Naive B cell (primary cell): Measurements from ENCODE around the gene DOCK7. TPM values are rescaled to one million over a fixed set of nuclear protein-coding genes. Genes with fewer than 3 reads are reported as not detected.
A peak's percentile ranks its signal among the peaks of the same experiment; 100 is the strongest.

Source experiments
- ATAC-seq, 2 donors: fragments of 150-1000 bp; cut with Tn5 transposase; 2 replicates each; pipeline ENCODE4 v1.10.0; 2021; ENCODE audit warnings: low read depth in 2 of 2, mild to moderate bottlenecking in 2 of 2, moderate library complexity in 2 of 2
- DNase-seq: peaks from one replicate; pipeline ENCODE4 v3.0.0; 2022
- H3K27ac Mint-ChIP-seq, 6 donors: one replicate each; pipeline ENCODE4 v1.8.0; 2020 to 2022; ENCODE audit warnings: mild to moderate bottlenecking in 6 of 6, mixed read lengths in 6 of 6, moderate library complexity in 5 of 6, inconsistent platforms in 2 of 6
- H3K27me3 Mint-ChIP-seq, 3 donors: one replicate each; pipeline ENCODE4 v1.8.0; 2021 to 2022; ENCODE audit warnings: mixed read lengths in 3 of 3, mild to moderate bottlenecking in 1 of 3
- H3K36me3 Mint-ChIP-seq, 2 donors: one replicate each; pipeline ENCODE4 v1.8.0; 2020 to 2022; ENCODE audit warnings: mixed read lengths in 2 of 2, inconsistent platforms in 1 of 2, mild to moderate bottlenecking in 1 of 2
- H3K4me1 Mint-ChIP-seq, 3 donors: one replicate each; pipeline ENCODE4 v1.8.0; 2020 to 2022; ENCODE audit warnings: mixed read lengths in 3 of 3, inconsistent platforms in 1 of 3, mild to moderate bottlenecking in 1 of 3, moderate library complexity in 1 of 3
- H3K4me3 Mint-ChIP-seq, 8 donors: one replicate each; pipeline ENCODE4 v1.8.0; 2020 to 2022; ENCODE audit warnings: mild to moderate bottlenecking in 8 of 8, mixed read lengths in 8 of 8, moderate library complexity in 8 of 8, inconsistent platforms in 2 of 8
- H3K9me3 Mint-ChIP-seq, 7 donors: one replicate each; pipeline ENCODE4 v1.8.0; 2020 to 2022; ENCODE audit warnings: mixed read lengths in 7 of 7, mild to moderate bottlenecking in 5 of 7, inconsistent platforms in 2 of 7, moderate library complexity in 1 of 7
- polyA plus RNA-seq, 6 donors: library from polyadenylated mRNA; unstranded; fragments of 300-500 nt; fragmentation: Illumina TruSeq; gene quantifications; one replicate each; pipeline ENCODE4 v1.2.3, GENCODE V29; 2021; ENCODE audit warnings: low read depth in 6 of 6

DOCK7 gene
- polyA plus RNA-seq, 6 donors from 2014 or later, result 2.8 to 4.4 (median 3.7) TPM

- no peak for DNase-seq
- Mint-ChIP-seq H3K4me3 (no peak overlapping the region), H3K27me3 (no peaks in the 10 kb centered on the region), H3K36me3 (peaks cover 5 to 8% of the 10 kb centered on the region in 2 donors), H3K27ac (peak overlapping the region in 1 of 6 donors; percentile 50), H3K9me3 (no peaks in the 10 kb centered on the region), H3K4me1 (peaks cover 18 to 29% (median 20%) of the 10 kb centered on the region in 3 donors)
- no peak for ATAC-seq
Measured at GRCh38 chr1:62481681-62482080, 206.5 kb downstream of the DOCK7 start.

GRCh38 chr1:62476525-62477219 lies 211.5 kb downstream of the DOCK7 start:
- no peak overlapping the region for H3K27ac Mint-ChIP-seq
- no peak for ATAC-seq
- no peaks in the 10 kb centered on the region for H3K4me1 Mint-ChIP-seq
- H3K36me3 Mint-ChIP-seq, result peaks cover 8 to 16% of the 10 kb centered on the region in 2 donors
- no peaks in the 10 kb centered on the region for H3K27me3 Mint-ChIP-seq
- H3K4me3 Mint-ChIP-seq, result no peak overlapping the region
- DNase-seq, result no peak
- no peaks in the 10 kb centered on the region for H3K9me3 Mint-ChIP-seq

GRCh38 chr1:62467092-62467491 lies 221.1 kb downstream of the DOCK7 start:
- DNase-seq (no peak), ATAC-seq (no peak)
- no peaks in the 10 kb centered on the region for H3K4me1 Mint-ChIP-seq
- H3K9me3 Mint-ChIP-seq, result peaks cover 0 to 12% (median 5%) of the 10 kb centered on the region in 7 donors
- peak overlapping the region in 1 of 6 donors; percentile 6 for H3K27ac Mint-ChIP-seq
- H3K4me3 Mint-ChIP-seq, result no peak overlapping the region
- peaks cover 25% of the 10 kb centered on the region in 2 donors for H3K36me3 Mint-ChIP-seq
- no peaks in the 10 kb centered on the region for H3K27me3 Mint-ChIP-seq

GRCh38 chr1:62462370-62462769 lies 225.8 kb downstream of the DOCK7 start:
- H3K27ac Mint-ChIP-seq, result no peak overlapping the region

GRCh38 chr1:62457955-62458354 lies 230.2 kb downstream of the DOCK7 start:
- Mint-ChIP-seq H3K4me1 (no peaks in the 10 kb centered on the region), H3K9me3 (no peaks in the 10 kb centered on the region), H3K4me3 (no peak overlapping the region), H3K27ac (no peak overlapping the region), H3K27me3 (no peaks in the 10 kb centered on the region), H3K36me3 (peaks cover 2% of the 10 kb centered on the region in 2 donors)
- ATAC-seq (no peak), DNase-seq (no peak)

More at GRCh38 chr1:62462370-62462769, 225.8 kb downstream of the DOCK7 start:
- no peak for DNase-seq
- Mint-ChIP-seq H3K27me3 (no peaks in the 10 kb centered on the region), H3K4me3 (no peak overlapping the region), H3K9me3 (peaks cover 0 to 4% (median 0%) of the 10 kb centered on the region in 7 donors), H3K36me3 (peaks cover 0 to 5% of the 10 kb centered on the region in 2 donors), H3K4me1 (no peaks in the 10 kb centered on the region)
- ATAC-seq, result no peak

GRCh38 chr1:62452951-62453350 lies 235.2 kb downstream of the DOCK7 start:
- Mint-ChIP-seq H3K4me1 (peaks cover 0 to 3% (median 0%) of the 10 kb centered on the region in 3 donors), H3K9me3 (no peaks in the 10 kb centered on the region), H3K4me3 (no peak overlapping the region), H3K27me3 (no peaks in the 10 kb centered on the region), H3K27ac (no peak overlapping the region), H3K36me3 (peaks cover 12 to 14% of the 10 kb centered on the region in 2 donors)
- ATAC-seq (no peak), DNase-seq (no peak)

- Mint-ChIP-seq H3K4me1 (peaks cover 0 to 5% (median 3%) of the 10 kb centered on the region in 3 donors), H3K27me3 (no peaks in the 10 kb centered on the region), H3K27ac (peak overlapping the region in 1 of 6 donors; percentile 45), H3K36me3 (peaks cover 12 to 15% of the 10 kb centered on the region in 2 donors), H3K9me3 (no peaks in the 10 kb centered on the region), H3K4me3 (no peak overlapping the region)
- ATAC-seq, result no peak
- no peak for DNase-seq
Measured at GRCh38 chr1:62450301-62450700, 237.9 kb downstream of the DOCK7 start.

GRCh38 chr1:62448221-62448933 lies 239.8 kb downstream of the DOCK7 start:
- no peak overlapping the region for H3K4me3 Mint-ChIP-seq
- DNase-seq (no peak), ATAC-seq (no peak)
- peaks cover 9 to 19% (median 11%) of the 10 kb centered on the region in 3 donors for H3K4me1 Mint-ChIP-seq
- no peaks in the 10 kb centered on the region for H3K27me3 Mint-ChIP-seq
- no peak overlapping the region for H3K27ac Mint-ChIP-seq
- no peaks in the 10 kb centered on the region for H3K9me3 Mint-ChIP-seq
- H3K36me3 Mint-ChIP-seq, result peaks cover 18 to 25% of the 10 kb centered on the region in 2 donors

GRCh38 chr1:62444701-62445100 lies 243.5 kb downstream of the DOCK7 start:
- ATAC-seq, result peak in 1 of 2 donors; percentile 51
- Mint-ChIP-seq H3K27ac (peak overlapping the region in 5 of 6 donors; percentile 12 to 83 (median 78)), H3K9me3 (no peaks in the 10 kb centered on the region), H3K4me3 (peak overlapping the region in 1 of 8 donors; percentile 67), H3K36me3 (peaks cover 11 to 17% of the 10 kb centered on the region in 2 donors), H3K4me1 (peaks cover 16 to 27% (median 19%) of the 10 kb centered on the region in 3 donors), H3K27me3 (no peaks in the 10 kb centered on the region)
- DNase-seq, result no peak

- Mint-ChIP-seq H3K4me3 (peak overlapping the region in 3 of 8 donors; percentile 22 to 96 (median 86)), H3K4me1 (peaks cover 32 to 50% (median 43%) of the 10 kb centered on the region in 3 donors), H3K36me3 (peaks cover 9 to 19% of the 10 kb centered on the region in 2 donors), H3K27ac (no peak overlapping the region), H3K9me3 (peaks cover 0 to 5% (median 0%) of the 10 kb centered on the region in 7 donors), H3K27me3 (no peaks in the 10 kb centered on the region)
- ATAC-seq (no peak), DNase-seq (no peak)
Measured at GRCh38 chr1:62439652-62440371, 248.4 kb downstream of the DOCK7 start.

GRCh38 chr1:62438163-62438562 lies 250.0 kb downstream of the DOCK7 start:
- DNase-seq (no peak), ATAC-seq (no peak)
- peaks cover 0 to 5% (median 0%) of the 10 kb centered on the region in 7 donors for H3K9me3 Mint-ChIP-seq
- H3K36me3 Mint-ChIP-seq, result peaks cover 6 to 14% of the 10 kb centered on the region in 2 donors
- peak overlapping the region in 5 of 6 donors; percentile 25 to 96 (median 49) for H3K27ac Mint-ChIP-seq
- H3K4me3 Mint-ChIP-seq, result peak overlapping the region; percentile 78 to 99 (median 94)
- H3K27me3 Mint-ChIP-seq, result no peaks in the 10 kb centered on the region
- H3K4me1 Mint-ChIP-seq, result peaks cover 32 to 46% (median 34%) of the 10 kb centered on the region in 3 donors

GRCh38 chr1:62437273-62437940 lies 250.8 kb downstream of the DOCK7 start:
- Mint-ChIP-seq H3K36me3 (peaks cover 6 to 14% of the 10 kb centered on the region in 2 donors), H3K4me1 (peaks cover 32 to 44% (median 34%) of the 10 kb centered on the region in 3 donors), H3K9me3 (peaks cover 0 to 5% (median 0%) of the 10 kb centered on the region in 7 donors), H3K4me3 (peak overlapping the region; percentile 86 to 99 (median 96)), H3K27ac (peak overlapping the region in 5 of 6 donors; percentile 48 to 99 (median 96)), H3K27me3 (no peaks in the 10 kb centered on the region)
- peak; percentile 48 for DNase-seq
- peak; percentile 2 to 4 for ATAC-seq
